T-helper 2 cell treated with Interferon-gamma antibody and Interleukin-4, amounts not matched to agents 100 ng/mL and 5 ng/mL, for 36 hours (primary cell): ENCODE data around the gene RPTOR. TPM values are rescaled to one million over a fixed set of nuclear protein-coding genes. Genes with fewer than 3 reads are reported as not detected.

Experiments
- intact Hi-C: fragments of 100-400 bp; cut with micrococcal nuclease; formaldehyde crosslinking; loops from one replicate; pipeline ENCODE4 v1.15.1; 2023
- total RNA-seq: library from RNA; stranded (reverse); gene quantifications from 2 replicates; pipeline ENCODE4 v1.2.3, GENCODE V29; 2022

Gene RPTOR
- total RNA-seq, 1 donor from 2014 or later: 78.5 TPM

- intact Hi-C loops: no loop called here
Measured at GRCh38 chr17:80921159-80921558, 376.5 kb downstream of the RPTOR start.

- intact Hi-C loops: no loop called here
Measured at GRCh38 chr17:80921741-80922579, 377.3 kb downstream of the RPTOR start.

- intact Hi-C loops: no loop called here
Measured at GRCh38 chr17:80922580-80923160, 378.0 kb downstream of the RPTOR start.

- intact Hi-C loops: no loop called here
Measured at GRCh38 chr17:80923211-80924110, 378.8 kb downstream of the RPTOR start.

- intact Hi-C loops: no loop called here
Measured at GRCh38 chr17:80924111-80924806, 379.6 kb downstream of the RPTOR start.

GRCh38 chr17:80924807-80925610, 380.4 kb downstream of the RPTOR start:
- intact Hi-C loops: no loop called here

- intact Hi-C loops: no loop called here
Measured at GRCh38 chr17:80925688-80926335, 381.2 kb downstream of the RPTOR start.

GRCh38 chr17:80926591-80927250, 382.1 kb downstream of the RPTOR start:
- intact Hi-C loops: no loop called here

- intact Hi-C loops: no loop called here
Measured at GRCh38 chr17:80927791-80928216, 383.2 kb downstream of the RPTOR start.

GRCh38 chr17:80929449-80929848, 384.8 kb downstream of the RPTOR start:
- intact Hi-C loops: no loop called here

- intact Hi-C loops: no loop called here
Measured at GRCh38 chr17:80930335-80931279, 386.0 kb downstream of the RPTOR start.

GRCh38 chr17:80931421-80932265, 387.0 kb downstream of the RPTOR start:
- intact Hi-C loops: no loop called here

- intact Hi-C loops: loop anchor here (5.0 kb wide), 1 partner anchor 58 kb away; no protein-coding TSS in a partner anchor
Measured at GRCh38 chr17:80935526-80935925, 390.9 kb downstream of the RPTOR start.

GRCh38 chr17:80936218-80936617, 391.6 kb downstream of the RPTOR start:
- intact Hi-C loops: loop anchor here (5.0 kb wide), 1 partner anchor 59 kb away; no protein-coding TSS in a partner anchor

GRCh38 chr17:80936723-80937122, 392.1 kb downstream of the RPTOR start:
- intact Hi-C loops: loop anchor here (5.0 kb wide), 1 partner anchor 59 kb away; no protein-coding TSS in a partner anchor

- intact Hi-C loops: loop anchor here (2.0 to 5.0 kb wide), 2 partner anchors 47 to 60 kb away; no protein-coding TSS in a partner anchor
Measured at GRCh38 chr17:80937462-80938381, 393.1 kb downstream of the RPTOR start.
